Measurements from ENCODE around the gene GPR143. TPM values are rescaled to one million over a fixed set of nuclear protein-coding genes. Genes with fewer than 3 reads are reported as not detected.

GPR143 gene
- total and polyA plus RNA-seq, 2 experiments from 2014 or later, result 3.2 to 9.8 TPM

- Histone ChIP-seq H3K4me1 (ENCODE audit: insufficient read depth) (no peaks in the 10 kb centered on the region), H3K4me2 (no peak overlapping the region), H2AFZ (no peak overlapping the region), H3K4me3 (no peak overlapping the region), H3K27me3 (no peaks in the 10 kb centered on the region), H3K9me2 (replicated peaks; ENCODE audit: insufficient read depth) (no peaks in the 10 kb centered on the region), H4K20me1 (ENCODE audit: insufficient read depth, poor library complexity, severe bottlenecking) (no peaks in the 10 kb centered on the region), H3K27ac (no peak overlapping the region), H3K9me3 (ENCODE audit: low read depth) (no peaks in the 10 kb centered on the region), H3K36me3 (replicated peaks; ENCODE audit: insufficient read depth, low read depth) (no peaks in the 10 kb centered on the region), H3K79me2 (no peaks in the 10 kb centered on the region)
- DNase-seq (ENCODE audit: low spot score), result no peak
- 56% methylated on average over 6 of the region's 6 CpGs for WGBS (ENCODE audit: low lambda C conversion rate, missing lambda C conversion rate)
- TF ChIP-seq EZH2 (IDR thresholded peaks at IDR 0.05; ENCODE audit: borderline replicate concordance) (no peak), EZH2phosphoT487 (IDR thresholded peaks at IDR 0.05; ENCODE audit: low read depth, severe bottlenecking, unreplicated experiment) (no peak)
- TF ChIP-seq, protein P1, sequence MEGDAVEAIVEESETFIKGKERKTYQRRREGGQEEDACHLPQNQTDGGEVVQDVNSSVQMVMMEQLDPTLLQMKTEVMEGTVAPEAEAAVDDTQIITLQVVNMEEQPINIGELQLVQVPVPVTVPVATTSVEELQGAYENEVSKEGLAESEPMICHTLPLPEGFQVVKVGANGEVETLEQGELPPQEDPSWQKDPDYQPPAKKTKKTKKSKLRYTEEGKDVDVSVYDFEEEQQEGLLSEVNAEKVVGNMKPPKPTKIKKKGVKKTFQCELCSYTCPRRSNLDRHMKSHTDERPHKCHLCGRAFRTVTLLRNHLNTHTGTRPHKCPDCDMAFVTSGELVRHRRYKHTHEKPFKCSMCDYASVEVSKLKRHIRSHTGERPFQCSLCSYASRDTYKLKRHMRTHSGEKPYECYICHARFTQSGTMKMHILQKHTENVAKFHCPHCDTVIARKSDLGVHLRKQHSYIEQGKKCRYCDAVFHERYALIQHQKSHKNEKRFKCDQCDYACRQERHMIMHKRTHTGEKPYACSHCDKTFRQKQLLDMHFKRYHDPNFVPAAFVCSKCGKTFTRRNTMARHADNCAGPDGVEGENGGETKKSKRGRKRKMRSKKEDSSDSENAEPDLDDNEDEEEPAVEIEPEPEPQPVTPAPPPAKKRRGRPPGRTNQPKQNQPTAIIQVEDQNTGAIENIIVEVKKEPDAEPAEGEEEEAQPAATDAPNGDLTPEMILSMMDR (IDR thresholded peaks at IDR 0.05; ENCODE audit: poor library complexity), result no peak
Observed at GRCh38 chrX:9767375-9767774, 1.7 kb upstream of the GPR143 start.

DNA sequence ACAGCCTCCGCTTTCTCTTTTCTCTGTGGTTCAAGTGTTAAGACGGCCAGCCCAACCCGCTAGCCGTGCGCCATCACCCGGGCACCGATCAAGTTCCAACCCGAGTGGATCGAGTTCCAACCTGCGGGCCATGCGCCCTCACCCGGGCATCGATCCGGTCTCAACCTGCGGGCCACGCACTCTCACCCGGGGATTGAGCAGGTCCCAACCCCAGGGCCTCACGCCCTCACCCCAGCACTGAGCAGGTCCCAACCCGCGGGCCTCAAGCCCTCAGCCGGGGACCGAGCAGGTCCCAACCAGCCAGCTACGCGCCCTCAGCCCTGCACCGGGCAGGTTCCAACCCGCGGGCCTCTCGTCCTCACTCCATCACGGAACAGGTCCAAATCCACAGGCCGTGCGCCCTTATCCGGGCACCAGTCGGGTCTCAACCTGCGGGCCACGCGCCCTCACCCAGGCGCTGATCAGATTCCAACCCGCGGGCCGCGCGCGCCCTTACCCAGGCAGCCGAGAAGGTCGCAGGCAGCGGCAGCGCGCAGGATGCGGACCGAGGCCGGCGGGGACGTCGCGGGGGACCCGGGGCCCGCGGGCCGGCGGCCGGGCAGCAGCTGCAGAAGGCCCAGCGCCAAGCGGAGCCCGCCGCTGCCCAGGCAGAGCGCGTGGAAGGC, 443 bp downstream of the GPR143 start:
- Histone ChIP-seq H3K4me1 (ENCODE audit: insufficient read depth) (no peaks in the 10 kb centered on the region), H3K4me2 (peak overlapping the region; percentile 72), H4K20me1 (ENCODE audit: insufficient read depth, poor library complexity, severe bottlenecking) (no peaks in the 10 kb centered on the region), H3K27ac (no peak overlapping the region), H3K9me3 (ENCODE audit: low read depth) (no peaks in the 10 kb centered on the region), H3K36me3 (replicated peaks; ENCODE audit: insufficient read depth, low read depth) (no peaks in the 10 kb centered on the region), H3K27me3 (no peaks in the 10 kb centered on the region), H2AFZ (no peak overlapping the region), H3K9me2 (replicated peaks; ENCODE audit: insufficient read depth) (no peaks in the 10 kb centered on the region), H3K79me2 (no peaks in the 10 kb centered on the region), H3K4me3 (no peak overlapping the region)
- no peak for DNase-seq (ENCODE audit: low spot score)
- TF ChIP-seq, protein P1 (IDR thresholded peaks at IDR 0.05; ENCODE audit: poor library complexity), result no peak
- TF ChIP-seq EZH2 (IDR thresholded peaks at IDR 0.05; ENCODE audit: borderline replicate concordance) (no peak), EZH2phosphoT487 (IDR thresholded peaks at IDR 0.05; ENCODE audit: low read depth, severe bottlenecking, unreplicated experiment) (no peak)
- WGBS (ENCODE audit: low lambda C conversion rate, missing lambda C conversion rate), result 41% methylated on average over 47 of the region's 67 CpGs

- H3K4me2 ChIP-seq, result no peak overlapping the region
Observed at GRCh38 chrX:9759337-9759736, 6.3 kb downstream of the GPR143 start.

More at GRCh38 chrX:9759337-9759736, 6.3 kb downstream of the GPR143 start:
- no peaks in the 10 kb centered on the region for H3K9me2 ChIP-seq (replicated peaks; ENCODE audit: insufficient read depth)
- no peaks in the 10 kb centered on the region for H3K36me3 ChIP-seq (replicated peaks; ENCODE audit: insufficient read depth, low read depth)
- H3K4me1 ChIP-seq (ENCODE audit: insufficient read depth), result no peaks in the 10 kb centered on the region
- no peak overlapping the region for H3K27ac ChIP-seq
- H4K20me1 ChIP-seq (ENCODE audit: insufficient read depth, poor library complexity, severe bottlenecking), result no peaks in the 10 kb centered on the region
- H3K9me3 ChIP-seq (ENCODE audit: low read depth), result no peaks in the 10 kb centered on the region
- no peak for DNase-seq (ENCODE audit: low spot score)
- H3K27me3 ChIP-seq, result no peaks in the 10 kb centered on the region
- no peak overlapping the region for H3K4me3 ChIP-seq
- 80% methylated on average over 8 of the region's 8 CpGs for WGBS (ENCODE audit: low lambda C conversion rate, missing lambda C conversion rate)
- no peak overlapping the region for H2AFZ ChIP-seq
- no peaks in the 10 kb centered on the region for H3K79me2 ChIP-seq
- TF ChIP-seq EZH2 (IDR thresholded peaks at IDR 0.05; ENCODE audit: borderline replicate concordance) (no peak), EZH2phosphoT487 (IDR thresholded peaks at IDR 0.05; ENCODE audit: low read depth, severe bottlenecking, unreplicated experiment) (no peak)
- TF ChIP-seq, protein P1 (IDR thresholded peaks at IDR 0.05; ENCODE audit: poor library complexity), result no peak

Data from hepatocyte (in vitro differentiated cells).